ENCODE data around the gene GPRC5C. TPM values are rescaled to one million over a fixed set of nuclear protein-coding genes. Genes with fewer than 3 reads are reported as not detected.

Gene GPRC5C
- total and polyA plus RNA-seq, 2 of the 13 experiments (the other 11 are each of a cell fraction or from before 2014, with no cell fraction given): 85.6 to 300 TPM

DNA sequence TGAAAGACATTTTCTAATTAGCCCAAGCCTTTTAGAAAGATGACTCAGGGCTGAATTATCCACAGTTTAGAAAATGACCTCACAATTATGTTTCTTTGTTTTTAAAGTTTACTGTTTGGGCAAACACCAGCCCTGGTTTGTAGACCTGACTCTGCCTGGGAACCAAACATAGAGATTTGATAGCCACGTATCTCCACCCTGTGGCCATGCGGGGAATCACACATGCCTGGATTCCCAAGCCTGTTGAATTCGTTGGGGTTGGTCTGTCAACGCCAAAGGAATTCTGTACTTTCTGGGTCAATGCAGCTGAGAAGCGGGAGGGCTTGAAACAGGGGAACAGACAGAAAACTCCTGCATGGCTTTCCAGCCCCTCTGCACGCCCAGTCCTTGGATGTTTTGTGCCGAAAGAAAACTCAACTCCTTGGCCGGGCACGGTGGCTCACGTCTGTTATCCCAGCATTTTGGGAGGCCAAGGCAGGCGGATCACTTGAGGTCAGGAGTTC is 61.5 kb downstream of the GPRC5C start (continued):
- no peak for TF ChIP-seq MXD4 (CRISPR knock-in tag; IDR thresholded peaks at IDR 0.05)
- 0 out of 3 replicates have a peak, but pooled peaks have one; percentile 17 for TF ChIP-seq MXI1 (IDR thresholded peaks at IDR 0.05; ENCODE audit: borderline replicate concordance, low read depth, low read length)
- TF ChIP-seq ZNF629 (CRISPR knock-in tag; conservative IDR thresholded peaks at IDR 0.05): no peak
- TF ChIP-seq THYN1 (CRISPR knock-in tag; IDR thresholded peaks at IDR 0.05; ENCODE audit: borderline replicate concordance, low read depth): no peak
- TF ChIP-seq SMAD3 (CRISPR knock-in tag; IDR thresholded peaks at IDR 0.05): 0 out of 2 replicates have a peak, but pooled peaks have one; percentile 37
- TF ChIP-seq, protein P1, sequence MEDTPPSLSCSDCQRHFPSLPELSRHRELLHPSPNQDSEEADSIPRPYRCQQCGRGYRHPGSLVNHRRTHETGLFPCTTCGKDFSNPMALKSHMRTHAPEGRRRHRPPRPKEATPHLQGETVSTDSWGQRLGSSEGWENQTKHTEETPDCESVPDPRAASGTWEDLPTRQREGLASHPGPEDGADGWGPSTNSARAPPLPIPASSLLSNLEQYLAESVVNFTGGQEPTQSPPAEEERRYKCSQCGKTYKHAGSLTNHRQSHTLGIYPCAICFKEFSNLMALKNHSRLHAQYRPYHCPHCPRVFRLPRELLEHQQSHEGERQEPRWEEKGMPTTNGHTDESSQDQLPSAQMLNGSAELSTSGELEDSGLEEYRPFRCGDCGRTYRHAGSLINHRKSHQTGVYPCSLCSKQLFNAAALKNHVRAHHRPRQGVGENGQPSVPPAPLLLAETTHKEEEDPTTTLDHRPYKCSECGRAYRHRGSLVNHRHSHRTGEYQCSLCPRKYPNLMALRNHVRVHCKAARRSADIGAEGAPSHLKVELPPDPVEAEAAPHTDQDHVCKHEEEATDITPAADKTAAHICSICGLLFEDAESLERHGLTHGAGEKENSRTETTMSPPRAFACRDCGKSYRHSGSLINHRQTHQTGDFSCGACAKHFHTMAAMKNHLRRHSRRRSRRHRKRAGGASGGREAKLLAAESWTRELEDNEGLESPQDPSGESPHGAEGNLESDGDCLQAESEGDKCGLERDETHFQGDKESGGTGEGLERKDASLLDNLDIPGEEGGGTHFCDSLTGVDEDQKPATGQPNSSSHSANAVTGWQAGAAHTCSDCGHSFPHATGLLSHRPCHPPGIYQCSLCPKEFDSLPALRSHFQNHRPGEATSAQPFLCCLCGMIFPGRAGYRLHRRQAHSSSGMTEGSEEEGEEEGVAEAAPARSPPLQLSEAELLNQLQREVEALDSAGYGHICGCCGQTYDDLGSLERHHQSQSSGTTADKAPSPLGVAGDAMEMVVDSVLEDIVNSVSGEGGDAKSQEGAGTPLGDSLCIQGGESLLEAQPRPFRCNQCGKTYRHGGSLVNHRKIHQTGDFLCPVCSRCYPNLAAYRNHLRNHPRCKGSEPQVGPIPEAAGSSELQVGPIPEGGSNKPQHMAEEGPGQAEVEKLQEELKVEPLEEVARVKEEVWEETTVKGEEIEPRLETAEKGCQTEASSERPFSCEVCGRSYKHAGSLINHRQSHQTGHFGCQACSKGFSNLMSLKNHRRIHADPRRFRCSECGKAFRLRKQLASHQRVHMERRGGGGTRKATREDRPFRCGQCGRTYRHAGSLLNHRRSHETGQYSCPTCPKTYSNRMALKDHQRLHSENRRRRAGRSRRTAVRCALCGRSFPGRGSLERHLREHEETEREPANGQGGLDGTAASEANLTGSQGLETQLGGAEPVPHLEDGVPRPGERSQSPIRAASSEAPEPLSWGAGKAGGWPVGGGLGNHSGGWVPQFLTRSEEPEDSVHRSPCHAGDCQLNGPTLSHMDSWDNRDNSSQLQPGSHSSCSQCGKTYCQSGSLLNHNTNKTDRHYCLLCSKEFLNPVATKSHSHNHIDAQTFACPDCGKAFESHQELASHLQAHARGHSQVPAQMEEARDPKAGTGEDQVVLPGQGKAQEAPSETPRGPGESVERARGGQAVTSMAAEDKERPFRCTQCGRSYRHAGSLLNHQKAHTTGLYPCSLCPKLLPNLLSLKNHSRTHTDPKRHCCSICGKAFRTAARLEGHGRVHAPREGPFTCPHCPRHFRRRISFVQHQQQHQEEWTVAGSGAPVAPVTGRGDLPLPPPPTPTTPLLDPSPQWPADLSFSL (CRISPR knock-in tag; IDR thresholded peaks at IDR 0.05): no peak
- TF ChIP-seq KLF12 (CRISPR knock-in tag; IDR thresholded peaks at IDR 0.05; ENCODE audit: borderline replicate concordance): no peak
- TF ChIP-seq GFI1 (CRISPR knock-in tag; IDR thresholded peaks at IDR 0.05; ENCODE audit: borderline replicate concordance): no peak
- TF ChIP-seq HNRNPK (IDR thresholded peaks at IDR 0.05; ENCODE audit: low read depth, low read length, poor library complexity, severe bottlenecking): no peak
- TF ChIP-seq, protein P2, sequence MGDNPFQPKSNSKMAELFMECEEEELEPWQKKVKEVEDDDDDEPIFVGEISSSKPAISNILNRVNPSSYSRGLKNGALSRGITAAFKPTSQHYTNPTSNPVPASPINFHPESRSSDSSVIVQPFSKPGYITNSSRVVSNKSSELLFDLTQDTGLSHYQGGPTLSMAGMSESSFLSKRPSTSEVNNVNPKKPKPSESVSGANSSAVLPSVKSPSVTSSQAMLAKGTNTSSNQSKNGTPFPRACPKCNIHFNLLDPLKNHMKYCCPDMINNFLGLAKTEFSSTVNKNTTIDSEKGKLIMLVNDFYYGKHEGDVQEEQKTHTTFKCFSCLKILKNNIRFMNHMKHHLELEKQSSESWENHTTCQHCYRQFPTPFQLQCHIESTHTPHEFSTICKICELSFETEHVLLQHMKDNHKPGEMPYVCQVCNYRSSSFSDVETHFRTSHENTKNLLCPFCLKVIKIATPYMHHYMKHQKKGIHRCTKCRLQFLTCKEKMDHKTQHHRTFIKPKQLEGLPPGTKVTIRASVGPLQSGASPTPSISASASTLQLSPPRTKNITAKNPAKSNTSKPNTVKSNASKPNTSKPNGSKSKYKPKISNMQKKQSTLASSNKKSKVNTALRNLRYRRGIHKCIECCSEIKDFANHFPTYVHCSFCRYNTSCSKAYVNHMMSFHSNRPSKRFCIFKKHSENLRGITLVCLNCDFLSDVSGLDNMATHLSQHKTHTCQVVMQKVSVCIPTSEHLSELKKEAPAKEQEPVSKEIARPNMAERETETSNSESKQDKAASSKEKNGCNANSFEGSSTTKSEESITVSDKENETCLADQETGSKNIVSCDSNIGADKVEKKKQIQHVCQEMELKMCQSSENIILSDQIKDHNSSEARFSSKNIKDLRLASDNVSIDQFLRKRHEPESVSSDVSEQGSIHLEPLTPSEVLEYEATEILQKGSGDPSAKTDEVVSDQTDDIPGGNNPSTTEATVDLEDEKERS (CRISPR knock-in tag; IDR thresholded peaks at IDR 0.05): no peak
- 0 out of 2 replicates have a peak, but pooled peaks have one; percentile 43 for TF ChIP-seq ZNF891 (CRISPR knock-in tag; IDR thresholded peaks at IDR 0.05)
- TF ChIP-seq SMC3 (IDR thresholded peaks at IDR 0.05; ENCODE audit: low read length): peak; percentile 97
- TF ChIP-seq MTF2 (CRISPR knock-in tag; IDR thresholded peaks at IDR 0.05; ENCODE audit: borderline replicate concordance): no peak
- TF ChIP-seq, protein P3, sequence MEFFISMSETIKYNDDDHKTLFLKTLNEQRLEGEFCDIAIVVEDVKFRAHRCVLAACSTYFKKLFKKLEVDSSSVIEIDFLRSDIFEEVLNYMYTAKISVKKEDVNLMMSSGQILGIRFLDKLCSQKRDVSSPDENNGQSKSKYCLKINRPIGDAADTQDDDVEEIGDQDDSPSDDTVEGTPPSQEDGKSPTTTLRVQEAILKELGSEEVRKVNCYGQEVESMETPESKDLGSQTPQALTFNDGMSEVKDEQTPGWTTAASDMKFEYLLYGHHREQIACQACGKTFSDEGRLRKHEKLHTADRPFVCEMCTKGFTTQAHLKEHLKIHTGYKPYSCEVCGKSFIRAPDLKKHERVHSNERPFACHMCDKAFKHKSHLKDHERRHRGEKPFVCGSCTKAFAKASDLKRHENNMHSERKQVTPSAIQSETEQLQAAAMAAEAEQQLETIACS (CRISPR knock-in tag; IDR thresholded peaks at IDR 0.05): no peak
- TF ChIP-seq, protein P4, sequence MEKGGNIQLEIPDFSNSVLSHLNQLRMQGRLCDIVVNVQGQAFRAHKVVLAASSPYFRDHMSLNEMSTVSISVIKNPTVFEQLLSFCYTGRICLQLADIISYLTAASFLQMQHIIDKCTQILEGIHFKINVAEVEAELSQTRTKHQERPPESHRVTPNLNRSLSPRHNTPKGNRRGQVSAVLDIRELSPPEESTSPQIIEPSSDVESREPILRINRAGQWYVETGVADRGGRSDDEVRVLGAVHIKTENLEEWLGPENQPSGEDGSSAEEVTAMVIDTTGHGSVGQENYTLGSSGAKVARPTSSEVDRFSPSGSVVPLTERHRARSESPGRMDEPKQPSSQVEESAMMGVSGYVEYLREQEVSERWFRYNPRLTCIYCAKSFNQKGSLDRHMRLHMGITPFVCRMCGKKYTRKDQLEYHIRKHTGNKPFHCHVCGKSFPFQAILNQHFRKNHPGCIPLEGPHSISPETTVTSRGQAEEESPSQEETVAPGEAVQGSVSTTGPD (CRISPR knock-in tag; IDR thresholded peaks at IDR 0.05): no peak
- TF ChIP-seq ZMYM3 (CRISPR knock-in tag; IDR thresholded peaks at IDR 0.05): no peak
- no peak for TF ChIP-seq ZNF264 (CRISPR knock-in tag; IDR thresholded peaks at IDR 0.05)
- TF ChIP-seq ZBTB38 (CRISPR knock-in tag; IDR thresholded peaks at IDR 0.05): no peak
- TF ChIP-seq STAG1 (CRISPR knock-in tag; IDR thresholded peaks at IDR 0.05): peak; percentile 98

Data from HepG2 (cell line).